Small intestine (tissue), 7 donors: ENCODE measurements around the gene CMBL. TPM values are rescaled to one million over a fixed set of nuclear protein-coding genes. Genes with fewer than 3 reads are reported as not detected.
"Not testable (repeated sequence)": the region's sequence is repeated elsewhere in the genome, so short reads cannot be mapped to it uniquely, and the experiment has no call there.

Experiments
- DNase-seq, 2 donors: peaks; one replicate each; pipeline versions ENCODE4 v3.0.0 to v3.0.0-alpha.2; 2013
- FAIRE-seq: peaks from 2 replicates; lab custom pipeline; 2012; peaks lifted over from hg19 to GRCh38; lab: Jason Lieb, UNC
- H3K27ac ChIP-seq, 3 donors: one replicate each; pipeline ENCODE4 v1.5.1; 2013; ENCODE audit warnings: low read length in 2 of 3, mild to moderate bottlenecking in 2 of 3, control low read depth in 1 of 3, inconsistent platforms in 1 of 3, low read depth in 1 of 3, moderate library complexity in 1 of 3
- H3K27me3 ChIP-seq, 3 donors: one replicate each; pipeline ENCODE4 v1.6.1; 2013; ENCODE audit warnings: low read length in 3 of 3, inconsistent platforms in 1 of 3; ENCODE audit not compliant: control insufficient read depth in 3 of 3, insufficient read depth in 3 of 3
- H3K36me3 ChIP-seq, 3 donors: one replicate each; pipeline ENCODE4 v1.6.1; 2013; ENCODE audit warnings: low read length in 3 of 3, inconsistent platforms in 1 of 3, low read depth in 1 of 3, mild to moderate bottlenecking in 1 of 3, moderate library complexity in 1 of 3; ENCODE audit not compliant: control insufficient read depth in 3 of 3, insufficient read depth in 2 of 3
- H3K4me1 ChIP-seq, 3 donors: one replicate each; pipeline ENCODE4 v1.6.1; 2013; ENCODE audit warnings: low read length in 2 of 3, inconsistent platforms in 1 of 3, low read depth in 1 of 3, mild to moderate bottlenecking in 1 of 3, moderate library complexity in 1 of 3; ENCODE audit not compliant: control insufficient read depth in 3 of 3, insufficient read depth in 2 of 3
- H3K4me3 ChIP-seq, 3 donors: one replicate each; pipeline ENCODE4 v1.5.1; 2013; ENCODE audit warnings: low read length in 3 of 3, control low read depth in 1 of 3, inconsistent platforms in 1 of 3, low read depth in 1 of 3, mild to moderate bottlenecking in 1 of 3, moderate library complexity in 1 of 3
- H3K9me3 ChIP-seq, 2 donors: one replicate each; pipeline ENCODE4 v1.6.1; 2013; ENCODE audit warnings: low read depth in 1 of 2, low read length in 1 of 2; ENCODE audit not compliant: control insufficient read depth in 2 of 2, insufficient read depth in 1 of 2
- WGBS, 3 donors: extraction: QIAGEN DNeasy Blood & Tissue Kit; methylation state at CpG; one replicate each; pipeline ENCODE4 v1.1.7; 2013; 5-methylcytosine and 5-hydroxymethylcytosine counted together
- polyA plus RNA-seq, 4 donors: library from polyadenylated mRNA; stranded (reverse) in 3 of 4; unstranded in 1 of 4; fragments of 200-250 nt in 3 of 4; fragments of 120-200 nt in 1 of 4; gene quantifications; one replicate each; pipeline versions ENCODE4 v1.2.1 to v1.2.3, GENCODE V29; 2013
- donor health status: healthy with polysubstance abuse.
- donor health status: control.
- donor health status: control.
- donor health status: Bipolar disorder and iron deficiency.
- donor health status: healthy.

The CMBL gene
- polyA plus RNA-seq, 4 donors, result 81.5 to 516 (median 162) TPM

DNA sequence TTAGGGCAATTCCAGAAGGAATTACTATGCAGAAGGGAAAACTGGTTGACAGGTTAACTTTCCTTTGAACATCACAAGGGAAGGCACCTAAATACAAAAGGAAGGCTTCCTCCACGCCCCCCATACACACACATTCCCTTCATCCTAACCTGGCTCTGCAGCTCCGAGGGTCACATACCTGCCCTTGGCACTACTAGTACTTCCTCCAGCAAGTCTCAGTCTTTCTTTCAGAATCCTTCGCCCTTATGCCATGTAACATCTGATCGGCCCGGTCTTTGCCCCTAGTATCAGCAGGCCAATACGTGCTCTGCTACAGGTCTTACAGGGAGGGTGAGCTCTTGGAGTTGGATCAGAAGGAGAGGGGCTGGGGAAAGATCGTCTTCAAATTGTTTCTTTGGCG, 44.2 kb upstream of the CMBL start:
- Histone ChIP-seq H3K4me3 (no peak overlapping the region), H3K27me3 (no peaks in the 10 kb centered on the region), H3K27ac (peak overlapping the region in 2 of 3 donors; percentile 6 to 97), H3K4me1 (peaks cover 0 to 14% (median 0%) of the 10 kb centered on the region in 3 donors), H3K9me3 (no peaks in the 10 kb centered on the region), H3K36me3 (no peaks in the 10 kb centered on the region)
- FAIRE-seq, result no peak
- 66 to 75% (median 70%) methylated on average over 8 of the region's 8 CpGs for WGBS, 3 donors
- peak; percentile 60 to 64 for DNase-seq

DNA sequence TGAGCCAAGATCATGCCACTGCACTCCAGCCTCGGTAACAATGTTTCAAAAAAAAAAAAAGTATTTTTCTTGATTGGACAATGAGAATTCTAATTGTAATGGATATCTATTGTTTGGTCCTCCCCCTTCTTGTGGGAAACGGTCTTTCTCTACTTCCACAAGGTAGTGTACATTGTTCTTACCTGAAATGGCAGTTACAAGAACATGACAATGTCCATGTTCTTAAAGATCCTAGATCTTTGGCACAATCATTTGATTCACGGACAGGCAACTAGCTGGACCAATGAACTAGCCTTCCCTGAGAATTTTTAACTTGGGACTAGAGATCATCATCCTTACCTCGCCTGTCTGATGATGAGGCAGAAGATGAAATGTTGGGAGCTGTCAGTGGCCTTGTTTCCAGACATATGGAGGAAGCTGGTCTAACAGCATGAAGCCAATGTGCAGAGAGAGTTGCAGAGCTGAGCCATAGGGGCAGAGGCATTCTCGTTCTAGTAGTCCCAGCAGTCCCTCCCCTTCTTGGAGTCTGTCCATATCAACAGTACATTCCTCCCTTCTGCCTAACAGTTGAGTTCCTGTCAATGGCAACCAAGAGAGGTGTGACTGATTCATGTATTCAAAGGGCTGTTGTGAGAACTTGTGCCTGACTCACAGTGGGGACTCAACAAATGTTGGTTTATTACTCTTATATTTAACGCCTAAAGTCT, 43.6 kb upstream of the CMBL start:
- Histone ChIP-seq H3K27ac (no peak overlapping the region), H3K27me3 (no peaks in the 10 kb centered on the region), H3K4me1 (peaks cover 0 to 14% (median 0%) of the 10 kb centered on the region in 3 donors), H3K36me3 (no peaks in the 10 kb centered on the region), H3K9me3 (no peaks in the 10 kb centered on the region), H3K4me3 (no peak overlapping the region)
- FAIRE-seq, result no peak
- peak in 1 of 2 donors; percentile 70 for DNase-seq
- WGBS, 3 donors, result 76 to 84% (median 81%) methylated on average over 6 of the region's 6 CpGs

DNA sequence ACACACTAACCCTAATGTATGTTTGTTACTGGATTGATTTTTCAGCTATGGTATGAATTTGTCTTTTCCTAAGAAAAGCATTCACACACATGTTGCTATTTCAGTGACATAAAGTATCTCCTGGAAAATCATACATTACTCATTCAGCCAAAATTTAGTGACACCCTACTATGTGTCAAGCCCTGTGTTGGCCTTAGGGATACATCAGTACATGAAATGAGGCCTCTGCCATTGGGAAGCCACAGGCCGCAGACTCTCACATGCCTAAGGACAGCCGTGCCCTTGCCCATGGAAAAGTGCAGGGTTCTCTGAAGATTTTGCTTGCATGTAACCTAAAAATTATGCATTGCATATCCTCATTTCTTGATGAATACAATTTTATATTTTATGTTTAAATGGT, 40.6 kb upstream of the CMBL start:
- no peak for FAIRE-seq

DNA sequence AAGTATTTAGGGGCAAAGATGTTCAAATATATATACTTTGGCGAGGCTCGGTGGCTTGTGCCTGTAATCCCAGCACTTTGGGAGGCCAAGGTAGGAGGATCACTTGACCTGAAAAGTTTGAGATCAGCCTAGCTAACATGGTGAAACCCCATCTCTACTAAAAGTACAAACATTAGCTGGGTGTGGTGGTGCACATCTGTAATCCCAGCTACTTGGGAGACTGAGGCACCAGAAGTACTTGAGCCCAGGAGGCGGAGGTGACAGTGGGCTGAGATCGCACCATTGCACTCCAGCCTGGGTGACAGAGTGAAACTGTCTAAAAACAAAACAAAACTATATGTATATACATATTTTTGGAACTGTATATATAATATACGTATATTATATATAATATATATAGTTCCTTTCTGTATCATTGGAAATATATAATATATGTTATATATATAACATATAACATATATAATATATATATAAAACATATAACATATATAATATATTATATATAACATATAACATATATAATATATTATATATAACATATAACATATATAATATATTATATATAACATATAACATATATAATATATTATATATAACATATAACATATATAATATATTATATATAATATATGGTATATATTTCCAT, 36.9 kb upstream of the CMBL start:
- H3K27me3 ChIP-seq, H3K9me3 ChIP-seq, H3K4me1 ChIP-seq, H3K4me3 ChIP-seq, FAIRE-seq, H3K27ac ChIP-seq, H3K36me3 ChIP-seq, DNase-seq: not testable (repeated sequence)
- 97 to 98% (median 97%) methylated on average over 5 of the region's 5 CpGs for WGBS, 3 donors

More for the DNA sequence above, 40.6 kb upstream of the CMBL start:
- H3K27me3 ChIP-seq, result no peaks in the 10 kb centered on the region
- H3K27ac ChIP-seq, result no peak overlapping the region
- H3K4me3 ChIP-seq, result no peak overlapping the region
- no peak for DNase-seq
- H3K36me3 ChIP-seq, result no peaks in the 10 kb centered on the region
- H3K4me1 ChIP-seq, result peaks cover 0 to 14% (median 0%) of the 10 kb centered on the region in 3 donors
- no peaks in the 10 kb centered on the region for H3K9me3 ChIP-seq
- 91 to 99% (median 98%) methylated on average over 2 of the region's 2 CpGs for whole genome bisulfite sequencing, 3 donors

DNA sequence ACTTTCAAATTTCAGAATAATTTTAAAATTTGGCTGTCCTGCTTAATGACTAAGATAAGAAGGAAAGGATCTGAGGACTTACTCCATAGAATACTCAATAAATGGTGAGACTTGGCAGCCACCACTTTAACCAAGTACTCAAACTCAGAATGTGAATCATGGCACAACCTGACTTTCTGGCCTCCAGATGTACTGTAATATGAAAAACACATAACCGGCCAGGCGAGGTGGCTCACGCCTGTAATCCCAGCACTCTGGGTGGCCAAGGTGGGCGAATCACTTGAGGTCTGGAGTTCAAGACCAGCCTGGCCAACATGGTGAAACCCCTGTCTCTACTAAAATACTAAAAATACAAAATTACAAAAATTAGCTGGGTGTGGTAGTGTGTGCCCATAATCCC, 35.8 kb upstream of the CMBL start:
- 91 to 96% (median 93%) methylated on average over 4 of the region's 4 CpGs for WGBS, 3 donors
- Histone ChIP-seq H3K27me3 (no peaks in the 10 kb centered on the region), H3K9me3 (no peaks in the 10 kb centered on the region), H3K27ac (no peak overlapping the region), H3K4me1 (no peaks in the 10 kb centered on the region), H3K36me3 (no peaks in the 10 kb centered on the region), H3K4me3 (no peak overlapping the region)
- DNase-seq (no peak), FAIRE-seq (no peak)

DNA sequence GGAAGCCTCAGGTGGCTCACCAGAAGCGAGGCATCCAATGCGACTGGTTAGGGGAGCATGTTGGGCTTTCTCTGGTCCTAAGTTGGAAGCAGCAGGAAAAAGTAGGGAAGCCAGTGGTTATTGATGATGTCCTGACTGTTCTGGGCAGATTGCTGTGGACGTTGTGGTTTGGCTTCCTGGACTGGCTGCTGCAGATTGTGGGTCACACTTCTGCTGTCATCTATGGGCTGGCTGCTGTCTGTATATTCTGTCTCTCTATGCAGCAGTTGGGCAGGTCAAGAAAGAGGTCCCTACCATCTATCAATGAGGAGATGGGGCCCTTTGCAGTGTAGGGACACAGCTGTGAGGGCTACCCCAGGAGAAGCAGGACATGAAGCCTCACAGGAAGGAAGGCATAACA, 32.3 kb upstream of the CMBL start:
- 77 to 92% (median 82%) methylated on average over 3 of the region's 3 CpGs for WGBS, 3 donors

DNA sequence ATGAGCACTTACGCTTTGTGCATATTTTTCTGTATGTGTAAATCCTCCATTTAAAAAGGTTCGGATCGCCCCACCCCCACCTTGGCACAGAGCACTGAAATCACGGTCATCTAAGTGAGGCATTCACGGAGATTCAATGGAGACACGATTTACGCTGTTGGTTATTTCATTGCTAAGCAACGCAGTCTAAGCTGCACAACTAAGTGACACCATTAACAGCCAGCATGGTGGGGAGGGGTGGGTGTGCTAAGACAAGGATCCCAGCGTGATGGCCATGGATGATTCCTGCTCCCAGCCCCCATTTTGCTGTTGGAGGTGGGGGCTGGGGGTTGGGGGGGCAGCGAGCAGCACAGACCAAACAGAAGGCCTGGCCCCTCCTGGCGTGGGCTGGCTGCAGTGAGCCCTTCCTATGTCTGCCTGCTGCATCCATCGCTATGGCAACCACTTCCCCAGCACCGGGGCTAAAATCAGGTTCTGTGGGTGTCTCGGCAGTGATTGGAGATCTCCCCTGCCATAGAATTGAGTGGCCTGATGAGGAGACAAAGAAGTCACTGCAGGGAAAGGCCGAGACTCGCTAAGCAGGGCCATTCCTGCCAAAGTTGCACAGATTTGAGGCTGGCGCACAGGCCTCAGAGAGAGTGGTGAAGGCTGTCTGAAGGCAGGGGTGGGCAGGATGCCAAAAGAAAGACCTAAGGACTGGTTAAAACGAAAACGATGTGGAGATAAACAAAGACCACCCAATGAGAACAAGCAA, 31.5 kb upstream of the CMBL start:
- H3K27ac ChIP-seq, result no peak overlapping the region
- H3K4me3 ChIP-seq, result no peak overlapping the region
- no peaks in the 10 kb centered on the region for H3K36me3 ChIP-seq
- no peak for DNase-seq
- no peaks in the 10 kb centered on the region for H3K9me3 ChIP-seq
- WGBS, 3 donors, result 74 to 84% (median 82%) methylated on average over 19 of the region's 19 CpGs
- no peaks in the 10 kb centered on the region for H3K4me1 ChIP-seq
- peaks cover 0 to 10% (median 0%) of the 10 kb centered on the region in 3 donors for H3K27me3 ChIP-seq
- FAIRE-seq, result no peak

More for the DNA sequence above, 32.3 kb upstream of the CMBL start:
- FAIRE-seq, result no peak
- DNase-seq, result no peak
- Histone ChIP-seq H3K36me3 (no peaks in the 10 kb centered on the region), H3K27ac (no peak overlapping the region), H3K9me3 (no peaks in the 10 kb centered on the region), H3K4me3 (no peak overlapping the region), H3K4me1 (no peaks in the 10 kb centered on the region), H3K27me3 (peaks cover 0 to 3% (median 0%) of the 10 kb centered on the region in 3 donors)

DNA sequence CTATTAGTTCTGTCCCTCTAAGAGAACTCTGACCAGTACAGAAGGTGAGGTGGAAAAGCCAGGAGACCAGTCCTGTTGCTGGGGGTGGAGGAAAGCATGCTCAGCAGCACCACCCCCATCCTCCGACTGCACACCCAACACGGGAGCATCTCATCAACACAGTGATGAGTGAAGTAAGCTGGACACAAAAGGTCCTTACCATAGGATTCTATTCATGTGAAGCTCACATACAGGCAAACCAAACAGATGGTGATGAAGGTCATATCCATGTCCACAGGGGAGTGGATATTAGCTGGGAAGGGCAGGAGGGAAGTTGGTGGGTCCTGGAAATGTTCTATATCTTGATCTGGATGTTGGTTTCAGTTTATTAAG, 31.0 kb upstream of the CMBL start:
- no peak for DNase-seq
- WGBS, 3 donors, result 90 to 97% (median 94%) methylated on average over 2 of the region's 2 CpGs
- H3K9me3 ChIP-seq, result no peaks in the 10 kb centered on the region
- H3K4me1 ChIP-seq, result no peaks in the 10 kb centered on the region
- FAIRE-seq, result no peak
- H3K36me3 ChIP-seq, result no peaks in the 10 kb centered on the region
- H3K4me3 ChIP-seq, result no peak overlapping the region
- no peak overlapping the region for H3K27ac ChIP-seq
- H3K27me3 ChIP-seq, result peaks cover 0 to 15% (median 0%) of the 10 kb centered on the region in 3 donors
